ENCODE data around the gene TTC34.

GRCh38 chr1:2604844-2605508 is 196.5 kb downstream of the TTC34 start:
- no peak for TF ChIP-seq CTCF (conservative IDR thresholded peaks at IDR 0.05 in 1 of 2, IDR thresholded peaks at IDR 0.05 in 1 of 2; ENCODE audit: low read depth in 1 of 2, low read length in 2 of 2)
- no peak for TF ChIP-seq EZH2 (IDR thresholded peaks at IDR 0.05; ENCODE audit: low read length, missing control alignments)

Measured in fibroblast of lung (primary cell).